Measurements from ENCODE around the gene ME3. TPM values are rescaled to one million over a fixed set of nuclear protein-coding genes. Genes with fewer than 3 reads are reported as not detected.

Gene ME3
- total RNA-seq, 3 donors from 2014 or later = 29.3 to 51.2 (median 31.8) TPM

- Histone ChIP-seq H3K4me1 (ENCODE audit: low read depth) (no peaks in the 10 kb centered on the region), H3K4me3 (no peak overlapping the region), H3K36me3 (ENCODE audit: low read depth) (no peaks in the 10 kb centered on the region), H3K9me3 (no peaks in the 10 kb centered on the region)
- TF ChIP-seq CTCF (IDR thresholded peaks at IDR 0.05) = no peak
- no peak for DNase-seq
- ATAC-seq = no peak
- intact Hi-C loops (cut with DNase I, micrococcal nuclease) = loop anchor here in 1 of 2 donors (10.0 kb wide), 1 partner anchor 142 kb away; no protein-coding TSS in a partner anchor
These were observed 209.3 kb downstream of the ME3 start for GRCh38 chr11:86463120-86463519.

- intact Hi-C loops (cut with DNase I, micrococcal nuclease) = loop anchor here in 1 of 2 donors (10.0 kb wide), 1 partner anchor 143 kb away; no protein-coding TSS in a partner anchor
- no peak for ATAC-seq
- Histone ChIP-seq H3K4me1 (ENCODE audit: low read depth) (no peaks in the 10 kb centered on the region), H3K9me3 (no peaks in the 10 kb centered on the region), H3K36me3 (ENCODE audit: low read depth) (no peaks in the 10 kb centered on the region), H3K4me3 (no peak overlapping the region)
- no peak for TF ChIP-seq CTCF (IDR thresholded peaks at IDR 0.05)
- DNase-seq = no peak
These were observed 210.5 kb downstream of the ME3 start for GRCh38 chr11:86461892-86462291.

GRCh38 chr11:86460461-86461385, 211.7 kb downstream of the ME3 start:
- H3K9me3 ChIP-seq = no peaks in the 10 kb centered on the region
- H3K36me3 ChIP-seq (ENCODE audit: low read depth) = no peaks in the 10 kb centered on the region
- intact Hi-C loops (cut with DNase I, micrococcal nuclease) = loop anchor here in 1 of 2 donors (10.0 kb wide), 1 partner anchor 144 kb away; no protein-coding TSS in a partner anchor
- ATAC-seq (no peak), DNase-seq (no peak)
- TF ChIP-seq CTCF (IDR thresholded peaks at IDR 0.05) = no peak
- H3K4me1 ChIP-seq (ENCODE audit: low read depth) = no peaks in the 10 kb centered on the region
- no peak overlapping the region for H3K4me3 ChIP-seq

- intact Hi-C loops (cut with DNase I, micrococcal nuclease) = loop anchor here (5.0 to 10.0 kb wide), 2 partner anchors 145 to 357 kb away; no protein-coding TSS in a partner anchor
- no peak for ATAC-seq
These were observed 212.5 kb downstream of the ME3 start for GRCh38 chr11:86459682-86460460.

More at GRCh38 chr11:86459682-86460460, 212.5 kb downstream of the ME3 start:
- TF ChIP-seq CTCF (IDR thresholded peaks at IDR 0.05) = no peak
- Histone ChIP-seq H3K4me3 (no peak overlapping the region), H3K36me3 (ENCODE audit: low read depth) (no peaks in the 10 kb centered on the region), H3K9me3 (no peaks in the 10 kb centered on the region), H3K4me1 (ENCODE audit: low read depth) (no peaks in the 10 kb centered on the region)
- DNase-seq = no peak

Measured in mucosa of descending colon (tissue), 3 donors.